GM12891 (cell line): ENCODE data around the gene GRID2IP.

Experiments used
- PAX5 ChIP-seq: IDR thresholded peaks from 2 replicates; pipeline ENCODE4 v1.6.1; 2011; ENCODE audit warnings: low read length, moderate library complexity, mild to moderate bottlenecking; ENCODE audit not compliant: insufficient read depth, severe bottlenecking
- POLR2A ChIP-seq: IDR thresholded peaks from 2 replicates; pipeline ENCODE4 v1.6.1; 2011; ENCODE audit warnings: low read depth, low read length, control low read depth
- POLR2AphosphoS5 ChIP-seq: IDR thresholded peaks from 2 replicates; pipeline ENCODE4 v1.6.1; 2011; ENCODE audit warnings: low read depth, low read length, control low read depth
- POU2F2 ChIP-seq: IDR thresholded peaks from 2 replicates; pipeline ENCODE4 v1.6.1; 2011; ENCODE audit warnings: low read depth, mild to moderate bottlenecking, control low read depth, low read length, moderate library complexity
- SPI1 ChIP-seq: IDR thresholded peaks from 2 replicates; pipeline ENCODE4 v1.6.1; 2011; ENCODE audit warnings: low read depth, low read length, control low read depth
- TAF1 ChIP-seq: IDR thresholded peaks from 2 replicates; pipeline ENCODE4 v1.6.1; 2011; ENCODE audit warnings: low read depth, low read length, control low read depth

DNA sequence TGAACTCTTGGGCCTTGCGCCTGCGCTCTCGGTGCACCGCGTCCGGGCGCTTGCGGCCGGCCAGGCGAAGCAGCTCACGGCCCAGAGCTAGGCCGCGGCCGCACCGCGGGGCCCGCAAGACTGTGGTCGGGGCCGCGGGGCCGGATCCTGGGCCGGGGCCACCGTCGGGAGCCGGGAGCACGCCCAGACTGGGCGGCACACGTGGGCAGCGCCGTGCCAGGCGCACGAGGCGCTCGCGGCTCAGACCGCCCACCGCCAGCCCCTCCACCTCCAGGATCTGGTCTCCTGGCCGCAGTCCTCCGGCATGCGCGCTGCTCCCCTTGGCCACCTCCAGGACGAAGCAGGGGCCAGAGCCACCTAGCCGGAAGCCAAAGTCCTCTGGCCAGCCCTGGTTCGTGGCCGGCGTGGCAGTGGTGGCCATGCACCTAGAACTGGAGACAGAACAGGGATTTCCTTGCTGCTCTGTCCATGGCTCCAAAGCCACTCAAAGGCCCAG is at the start of gene GRID2IP:
- TF ChIP-seq POLR2A (no peak), POU2F2 (no peak), TAF1 (no peak), POLR2AphosphoS5 (no peak), SPI1 (no peak), PAX5 (no peak)
